HepG2 (cell line): Measurements from ENCODE around the gene HOXA11.

ENCODE experiments used
- NFRKB ChIP-seq: fragments of 450-650 bp; IDR thresholded peaks from 2 replicates; pipeline ENCODE4 v1.6.1; 2017
- RAD21 ChIP-seq: fragments of 450-650 bp; formaldehyde crosslinking; IDR thresholded peaks from 2 replicates; pipeline ENCODE4 v1.5.0; 2020; ENCODE audit warnings: mild to moderate bottlenecking

DNA sequence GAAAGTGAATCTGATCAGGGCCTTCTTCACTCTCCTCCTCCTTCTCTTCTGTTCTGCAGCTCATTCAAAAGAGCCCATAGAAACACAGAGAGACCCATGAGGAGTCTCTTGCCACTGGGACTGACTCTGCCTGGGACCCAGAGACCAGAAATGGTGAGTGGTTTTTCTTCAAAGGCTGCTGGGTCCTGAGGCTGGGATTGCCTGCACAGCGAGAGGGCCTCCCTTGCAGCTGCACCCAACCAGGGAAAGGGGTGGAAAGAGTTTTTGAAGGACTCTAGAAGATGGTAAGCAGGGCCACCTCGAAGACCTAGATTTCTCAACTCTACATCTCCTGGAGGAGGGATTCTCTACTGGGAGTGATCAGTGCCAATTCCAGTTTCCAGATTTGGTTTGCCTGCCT is 30.3 kb upstream of the HOXA11 start:
- TF ChIP-seq NFRKB = no peak
- no peak for TF ChIP-seq RAD21
